Mammary microvascular endothelial cell (primary cell): ENCODE data around the gene MRTFB. TPM values are rescaled to one million over a fixed set of nuclear protein-coding genes. Genes with fewer than 3 reads are reported as not detected.

Experiments
- total RNA-seq: library from RNA; depleted of rRNA; stranded (reverse); fragments of >200 nt; gene quantifications from 2 replicates; pipeline ENCODE4 v1.2.3, GENCODE V29; 2015

MRTFB gene
- total RNA-seq = 9.3 and 10.1 TPM in 2 replicates

GRCh38 chr16:14070877-14071575 is at the start of gene MRTFB:
MRTFB (plus strand) TSS chr16:14071319; CDS start chr16:14140607, 69,288 bp downstream.

Other genes starting within 250 kb of the MRTFB start
- gene ERCC4, start 151.2 kb upstream of the MRTFB start, total RNA-seq = 6.0 and 6.3 TPM in 2 replicates